Measurements from ENCODE around the gene HAND2.

The HAND2 gene

DNA sequence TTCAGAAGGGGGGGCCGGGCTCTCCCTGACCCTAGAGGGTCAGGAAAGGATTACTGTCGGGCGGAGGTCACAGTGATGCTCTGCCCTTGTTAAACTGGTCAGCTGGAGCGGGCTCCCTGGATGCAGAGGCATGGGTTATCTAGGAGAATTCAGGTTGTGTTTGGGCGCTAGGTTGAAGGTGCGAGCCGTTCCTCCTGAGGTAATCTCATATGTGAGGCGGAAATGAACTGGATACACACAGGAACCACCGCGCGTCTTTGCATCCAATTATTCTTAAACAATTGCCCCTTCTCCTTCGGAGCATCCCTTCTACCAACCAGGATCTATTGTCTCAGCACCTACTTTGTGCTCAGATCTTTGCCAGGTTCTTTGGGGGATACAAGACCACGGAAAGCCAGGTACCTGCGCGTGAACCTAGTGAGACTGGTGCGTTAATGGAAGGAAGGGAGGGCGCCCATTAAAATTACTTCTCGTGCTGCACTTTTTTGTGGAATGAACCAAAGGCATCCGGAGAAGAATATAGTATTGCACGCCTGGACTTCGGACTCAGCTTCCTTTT lies 28.4 kb downstream of the HAND2 start:
- no peak for DNase-seq

DNA sequence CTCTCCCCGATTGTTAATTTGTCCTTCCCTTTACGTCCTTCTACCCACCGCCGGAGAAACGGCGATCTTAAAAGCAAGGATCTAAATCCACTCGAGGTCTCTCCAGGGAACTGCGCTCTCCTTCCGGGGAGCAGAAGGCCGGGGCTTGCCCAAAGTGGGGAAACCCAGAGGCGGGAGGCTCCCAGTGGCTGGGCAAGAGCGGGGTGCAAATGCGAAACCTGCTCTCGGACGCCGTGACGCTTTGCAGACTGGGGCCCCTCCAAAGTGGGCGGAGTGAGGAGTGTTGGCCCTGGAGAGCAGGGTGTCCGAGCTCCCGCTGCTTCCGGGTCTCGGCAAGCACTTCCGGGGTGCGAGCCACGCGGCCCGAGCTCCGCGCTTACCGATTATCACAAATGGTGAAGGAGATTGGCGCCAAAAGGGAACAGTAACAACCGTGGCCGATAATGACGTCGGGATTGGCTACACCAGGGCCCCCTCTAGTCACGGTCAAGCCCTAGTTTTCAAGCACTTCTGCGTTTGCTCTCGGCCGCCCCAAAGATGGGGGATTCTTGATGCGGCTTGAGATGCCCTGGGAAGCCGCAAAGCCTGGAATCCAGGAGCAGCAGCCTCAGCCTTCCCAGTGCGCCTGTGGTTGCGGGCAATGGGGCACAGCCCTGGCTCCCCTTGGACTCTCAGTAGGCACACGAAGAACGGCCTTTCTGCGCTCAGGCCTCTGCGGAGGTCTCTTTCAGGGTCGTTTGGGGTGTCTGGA lies 29.0 kb downstream of the HAND2 start:
- DNase-seq: no peak

DNA sequence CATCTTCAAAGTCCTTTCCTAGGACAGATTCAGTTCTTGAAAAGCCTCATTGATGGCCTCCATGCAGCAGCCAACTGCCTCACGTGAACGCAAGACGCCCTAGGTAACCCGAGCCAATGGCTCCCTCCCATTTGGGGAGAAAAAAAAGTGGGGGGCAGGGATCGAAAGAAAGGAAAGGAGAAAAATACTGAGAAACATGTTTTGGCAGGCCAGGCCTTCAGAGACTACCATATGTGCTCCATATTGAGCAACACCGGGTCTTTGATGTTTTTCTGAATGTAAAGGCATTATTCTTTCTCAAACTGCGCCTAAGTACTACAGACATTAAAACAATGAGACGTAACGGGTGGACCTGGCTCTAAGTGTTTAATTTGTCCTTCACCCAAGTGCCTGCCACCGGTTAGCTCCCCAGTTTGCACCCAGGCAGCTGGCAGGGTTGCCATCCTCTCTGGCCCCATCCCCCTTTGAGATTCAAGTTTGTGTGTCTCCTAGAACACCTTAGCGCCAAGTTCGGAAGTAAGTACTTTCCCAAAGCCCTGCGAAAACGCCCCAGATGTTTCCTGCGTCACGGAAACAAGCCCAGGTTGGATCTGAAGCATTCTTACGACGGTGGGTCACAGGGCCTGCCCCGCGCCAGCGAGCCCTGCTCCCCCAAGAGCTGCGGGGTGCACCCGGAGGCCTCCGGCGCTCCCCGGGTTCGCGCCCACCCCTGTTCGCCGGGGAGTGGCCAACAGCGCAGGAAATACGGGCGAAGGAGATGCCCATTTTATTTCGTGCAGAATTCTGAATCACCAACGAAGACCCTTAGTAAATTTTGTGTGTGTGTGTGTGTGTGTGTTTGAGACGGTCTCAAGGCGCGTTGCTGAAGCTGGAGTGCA lies 30.1 kb downstream of the HAND2 start:
- DNase-seq: no peak

DNA sequence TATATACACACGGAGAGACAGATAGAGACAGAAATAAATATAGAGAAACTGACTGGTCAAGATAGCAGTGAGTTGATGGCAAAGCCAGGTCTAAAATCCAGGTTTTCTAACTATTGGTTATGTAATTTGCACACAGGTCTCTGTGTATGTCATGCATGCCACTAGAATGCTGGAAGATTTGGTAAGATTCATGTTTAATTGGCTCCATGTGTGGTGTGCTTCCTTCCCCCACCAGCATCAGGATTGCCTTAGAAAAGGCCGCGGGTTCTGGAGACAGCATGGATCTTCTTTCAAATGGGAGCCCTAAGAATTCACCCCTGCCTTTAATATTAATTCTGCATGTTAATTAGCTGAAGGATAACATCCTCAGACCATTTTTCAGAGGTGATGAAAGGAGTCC lies 31.3 kb downstream of the HAND2 start:
- no peak for DNase-seq

DNA sequence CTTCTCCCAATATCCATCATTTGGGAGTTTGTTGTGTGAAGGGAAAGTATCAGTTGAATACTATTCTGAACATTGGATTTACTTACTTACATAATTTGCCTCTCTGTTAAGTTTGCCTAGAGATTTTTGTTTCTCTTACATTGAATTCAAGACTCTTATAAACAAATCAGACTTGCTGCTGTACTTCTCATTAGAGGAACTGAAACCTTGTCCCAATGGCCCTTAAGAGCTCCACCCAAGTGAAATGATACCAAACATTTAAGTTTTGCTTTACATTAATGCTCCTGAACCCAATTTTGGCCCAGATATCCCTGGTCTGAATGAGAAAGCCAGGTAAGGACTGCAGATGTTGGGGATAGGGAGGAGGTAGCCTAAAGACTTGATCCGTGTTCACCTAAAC lies 32.0 kb downstream of the HAND2 start:
- no peak for DNase-seq

DNA sequence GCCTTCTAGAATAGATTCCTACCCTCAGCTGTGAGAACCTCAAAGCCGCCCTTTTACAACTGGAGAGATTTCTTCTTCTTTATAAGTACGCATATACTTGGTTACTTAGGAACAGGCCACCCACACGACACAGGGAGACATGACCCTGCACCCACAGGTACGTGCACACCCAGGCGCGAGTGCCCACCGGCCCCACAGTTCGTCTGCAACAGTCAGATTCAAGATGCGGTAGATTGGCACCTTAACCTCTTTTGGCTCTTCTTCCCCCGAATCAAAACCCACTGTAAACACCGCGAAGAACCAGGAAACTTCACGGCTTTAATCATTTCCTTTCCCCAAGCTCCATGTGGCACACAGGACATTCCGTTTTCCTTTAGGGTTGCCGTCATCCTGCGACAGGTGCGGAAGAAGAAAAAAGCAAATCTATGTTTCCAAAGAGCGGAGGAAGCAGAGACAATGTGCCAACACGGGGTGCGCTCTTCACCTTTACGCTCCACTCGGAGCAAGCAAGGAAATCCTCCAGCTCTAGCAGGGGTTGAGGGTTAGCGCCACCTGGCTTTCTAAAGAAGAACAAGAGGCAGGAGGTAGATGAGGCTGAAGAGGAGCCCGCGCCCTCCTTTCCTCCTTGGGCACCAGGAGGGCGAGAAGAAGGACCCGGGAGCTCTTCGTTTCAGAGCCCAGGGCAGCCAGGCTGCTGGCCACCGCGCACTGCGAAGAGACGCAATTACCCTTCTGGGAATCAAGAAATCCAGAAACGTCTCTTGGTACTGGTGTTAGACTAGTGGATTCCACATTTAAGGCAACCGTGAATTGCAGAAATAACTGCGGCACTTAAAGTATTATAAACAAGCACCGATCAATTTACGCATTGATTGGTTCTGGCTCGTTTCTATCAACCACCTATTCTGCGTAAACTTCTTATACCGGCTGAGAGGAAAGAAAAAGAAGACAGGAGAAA lies 35.7 kb downstream of the HAND2 start:
- peak in 8 of 14 donors; percentile 3 to 23 (median 14) for DNase-seq

DNA sequence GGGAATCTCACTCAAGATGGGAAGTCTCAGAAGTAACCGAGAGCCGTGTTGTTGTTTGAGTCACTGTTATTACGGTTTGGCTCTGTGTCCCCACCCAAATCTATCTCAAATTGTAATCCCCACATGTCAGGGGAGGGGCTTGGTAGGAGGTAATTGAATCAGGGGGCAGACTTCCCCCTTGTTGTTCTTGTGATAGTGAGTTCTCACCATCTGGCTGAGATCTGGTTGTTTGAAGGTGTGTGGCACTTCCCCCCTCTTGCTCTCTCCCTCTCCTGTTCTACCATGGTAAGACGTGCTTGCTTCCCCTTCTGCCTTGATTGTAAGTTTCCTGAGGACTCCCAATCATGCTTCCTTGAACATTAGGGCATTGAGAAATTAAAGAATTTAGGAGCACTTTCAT lies 37.0 kb downstream of the HAND2 start:
- no peak for DNase-seq

DNA sequence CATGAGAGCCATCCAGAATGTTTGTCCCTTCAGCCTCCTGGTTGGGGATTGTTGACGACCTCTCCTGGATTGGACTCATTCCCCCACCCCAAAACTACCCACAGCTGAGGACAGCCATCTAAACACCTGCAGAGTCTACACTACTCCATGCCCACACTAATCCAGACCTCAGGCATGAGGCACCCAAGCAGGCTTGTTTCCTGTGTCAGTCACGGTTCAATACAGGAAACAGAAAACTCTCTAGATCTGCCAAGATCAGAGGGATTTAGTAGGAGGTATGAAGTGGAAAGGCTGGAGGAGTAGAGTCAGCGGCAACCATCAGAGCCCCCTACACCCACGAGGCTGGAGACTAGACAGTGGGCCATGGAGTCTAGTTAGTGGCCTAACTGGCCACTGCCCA lies 37.7 kb downstream of the HAND2 start:
- DNase-seq: no peak

DNA sequence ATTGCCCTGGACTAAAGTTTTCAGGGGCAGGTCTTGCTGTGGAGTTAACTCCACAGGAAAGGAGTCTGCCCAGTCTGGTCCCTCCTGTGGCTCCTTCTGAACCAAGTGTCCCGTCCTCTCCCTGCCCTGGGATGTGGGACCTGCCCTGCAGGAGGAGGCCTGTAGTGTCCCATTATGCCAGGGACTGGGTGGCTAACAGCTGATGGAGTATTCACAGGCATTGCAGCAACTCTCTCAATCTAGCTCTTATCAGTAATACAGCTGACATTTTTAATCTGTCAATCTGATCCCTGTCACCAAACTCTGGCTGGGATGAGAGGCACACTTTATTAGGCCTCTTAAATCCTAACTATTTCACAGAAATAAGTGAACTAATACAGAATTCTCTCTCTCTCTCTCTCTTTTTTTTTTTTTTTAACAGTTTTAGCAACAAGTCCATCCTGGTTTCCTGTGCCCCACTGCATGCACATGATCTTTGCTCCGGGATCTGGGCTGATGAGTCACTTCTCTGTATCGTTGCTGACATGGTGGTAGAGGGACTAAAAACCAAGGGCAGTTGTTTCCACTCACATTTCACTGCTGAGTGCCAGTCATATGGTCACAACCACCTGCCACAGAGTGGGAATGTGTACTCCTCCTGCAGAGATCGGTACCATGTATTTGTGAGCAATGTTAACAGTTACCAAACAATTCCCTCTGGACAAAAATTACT lies 39.1 kb downstream of the HAND2 start:
- no peak for DNase-seq

DNA sequence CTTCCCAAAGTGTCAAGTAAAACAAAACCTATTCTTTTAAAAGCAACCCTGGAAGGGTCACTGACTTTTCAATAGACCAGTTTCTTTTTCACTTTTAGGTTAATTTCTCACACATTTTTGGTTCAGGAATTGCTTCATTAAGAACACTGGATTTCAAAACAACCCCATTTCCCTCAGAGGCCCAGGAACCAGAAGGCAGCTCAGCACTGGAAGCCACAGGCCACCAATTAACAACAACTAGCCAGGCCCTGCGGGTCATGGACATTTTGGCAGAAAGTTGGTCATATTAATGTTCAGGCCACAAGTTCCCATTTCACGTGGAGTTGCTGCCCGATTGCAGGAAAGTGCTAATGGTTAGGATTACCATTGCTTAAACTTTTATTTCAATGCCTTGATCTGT lies 39.8 kb downstream of the HAND2 start:
- no peak for DNase-seq

DNA sequence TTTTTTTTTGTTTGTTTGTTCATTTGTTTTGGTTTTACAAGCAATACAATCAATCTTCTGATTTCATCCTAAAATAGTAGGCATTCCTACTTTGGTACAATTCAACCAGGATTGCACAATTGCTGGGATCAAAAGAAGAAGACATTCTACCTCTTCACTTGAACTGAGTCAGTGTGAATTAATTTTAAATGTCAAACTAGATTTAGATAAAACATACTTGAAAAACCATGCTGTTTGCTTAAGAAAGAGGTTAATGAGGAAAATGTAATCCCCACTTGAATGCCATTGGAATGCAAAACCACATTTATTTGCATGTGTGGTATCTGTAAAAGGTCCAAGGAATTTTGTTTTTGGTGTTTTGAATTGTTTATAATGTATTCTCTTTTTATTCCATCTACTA lies 40.5 kb downstream of the HAND2 start:
- DNase-seq: no peak

DNA sequence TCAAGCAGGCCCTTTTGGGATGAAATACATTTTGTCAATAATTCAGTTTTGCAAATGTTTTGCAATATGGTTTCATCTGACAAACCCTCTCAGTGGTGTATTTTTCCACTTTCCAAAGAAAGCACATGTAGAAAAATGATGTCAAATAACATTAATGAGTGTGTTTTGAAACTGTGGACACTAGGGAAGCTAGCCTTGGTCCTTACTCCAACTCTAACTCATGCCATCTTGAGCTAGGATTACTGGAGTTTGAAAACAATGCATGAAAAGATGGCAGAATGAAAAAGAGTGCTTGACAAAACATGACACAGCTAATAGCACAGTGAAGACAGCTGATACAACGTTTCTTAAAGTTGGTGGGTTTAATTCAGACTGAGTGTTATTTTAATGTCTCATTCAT lies 41.4 kb downstream of the HAND2 start:
- no peak for DNase-seq

DNA sequence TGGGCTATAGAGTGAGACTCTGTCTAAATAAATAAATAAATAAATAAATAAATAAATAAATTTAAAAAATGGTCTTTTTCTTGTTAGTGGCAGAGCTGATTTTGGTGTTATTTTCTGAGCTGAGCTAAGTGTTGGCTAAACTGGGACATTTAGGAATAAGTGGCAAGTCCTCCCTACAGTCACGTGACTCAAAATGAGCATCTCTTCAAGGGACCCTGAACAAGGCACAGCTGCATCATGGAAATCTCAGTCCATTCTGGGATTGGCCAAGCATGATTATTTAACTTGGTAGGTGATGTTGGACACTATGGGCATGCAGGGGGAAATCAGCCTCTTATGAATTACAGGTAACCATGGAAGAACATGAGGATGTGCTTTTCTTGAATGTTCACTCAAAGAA lies 42.0 kb downstream of the HAND2 start:
- DNase-seq: no peak

DNA sequence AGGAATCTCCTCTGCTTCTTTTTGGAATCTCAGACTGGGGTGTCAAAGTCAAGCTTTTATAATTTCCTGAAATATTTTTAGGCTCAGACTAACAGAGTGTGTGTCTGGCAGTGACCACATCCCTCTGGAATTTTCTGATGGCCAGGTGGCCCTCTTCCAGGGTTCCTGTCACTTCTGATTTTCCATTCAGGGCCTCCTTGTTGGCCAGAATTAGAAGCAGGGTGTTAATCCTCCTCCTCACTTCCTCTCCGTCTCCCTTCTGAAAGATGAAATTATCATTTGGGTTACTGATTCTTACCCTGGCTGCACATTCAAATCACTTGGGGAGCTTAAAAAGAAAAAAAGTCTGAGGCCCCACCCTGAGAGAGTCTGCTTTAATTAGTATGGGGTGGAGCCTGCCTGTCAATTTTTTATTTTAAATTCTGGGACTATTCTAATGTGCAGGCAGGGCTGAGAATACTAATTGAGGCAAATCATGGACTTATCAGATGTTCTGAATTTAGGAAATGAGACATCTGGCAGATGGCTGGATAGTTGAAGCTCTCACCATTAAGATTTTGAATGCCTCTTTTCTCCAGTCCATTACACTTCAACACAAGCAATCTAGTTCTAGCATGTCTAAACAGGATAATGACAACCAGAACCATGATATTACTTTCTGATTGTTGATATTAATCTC lies 43.2 kb downstream of the HAND2 start:
- DNase-seq: no peak

DNA sequence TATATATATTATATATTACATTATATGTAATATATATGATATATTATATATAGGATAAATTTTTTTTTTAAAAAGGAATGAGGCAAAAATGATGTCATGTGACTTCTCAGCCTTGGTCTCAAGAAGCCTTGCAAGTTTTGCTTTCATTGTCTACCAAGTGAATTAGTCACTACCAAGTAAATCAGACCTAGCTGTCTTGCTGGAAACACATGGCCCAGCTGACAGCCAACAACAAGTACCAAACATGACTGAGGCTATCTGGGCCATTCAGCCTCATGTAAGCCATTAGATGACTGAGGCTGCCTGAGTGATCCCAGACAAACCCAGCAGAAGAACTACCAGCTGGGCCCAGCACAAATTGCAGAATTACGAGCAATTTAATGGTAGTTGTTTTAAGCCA lies 44.9 kb downstream of the HAND2 start:
- DNase-seq: no peak

DNA sequence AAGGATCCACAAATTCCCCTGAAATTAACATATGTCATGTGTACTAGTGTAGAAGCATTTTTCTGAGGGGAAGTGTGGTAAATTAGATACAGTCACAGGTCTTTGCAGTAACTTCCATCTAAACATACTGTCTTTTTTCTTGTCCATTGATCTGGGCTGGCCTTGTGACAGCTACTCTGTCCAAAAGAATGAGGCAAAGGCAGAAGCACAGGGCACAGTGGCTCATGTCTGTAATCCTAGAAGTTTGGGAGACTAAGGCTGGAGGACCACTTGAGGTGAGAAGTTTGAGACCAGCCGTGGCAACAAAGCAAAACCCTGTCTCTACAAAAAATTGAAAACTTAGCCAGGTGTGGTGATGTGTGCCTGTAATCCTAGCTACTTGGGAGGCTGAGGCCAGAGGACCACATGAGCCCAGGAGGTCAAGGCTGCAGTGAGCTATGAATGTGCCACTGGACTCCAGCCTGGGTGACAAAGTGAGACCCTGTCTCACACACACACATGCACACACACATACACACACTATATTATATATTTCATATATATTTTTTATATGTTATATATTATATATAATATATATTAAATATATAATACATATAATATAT lies 47.6 kb downstream of the HAND2 start:
- DNase-seq: no peak

DNA sequence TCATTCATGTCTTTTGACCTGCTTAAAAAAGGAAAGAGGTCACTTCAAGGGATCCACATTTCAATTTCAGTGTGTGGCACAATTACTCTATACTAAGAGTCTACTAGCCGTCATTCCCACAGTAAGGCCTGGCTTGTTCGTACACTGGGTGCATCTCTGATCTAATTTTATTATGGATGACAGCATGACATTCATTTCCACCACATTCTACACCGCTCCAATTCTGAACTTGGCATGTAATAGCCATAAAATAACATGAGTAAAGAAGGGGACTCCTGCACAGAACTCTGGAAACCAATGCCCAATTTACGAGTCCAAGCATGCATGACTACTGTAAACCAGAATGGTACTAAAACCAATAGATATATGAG lies 51.1 kb downstream of the HAND2 start:
- DNase-seq: no peak

DNA sequence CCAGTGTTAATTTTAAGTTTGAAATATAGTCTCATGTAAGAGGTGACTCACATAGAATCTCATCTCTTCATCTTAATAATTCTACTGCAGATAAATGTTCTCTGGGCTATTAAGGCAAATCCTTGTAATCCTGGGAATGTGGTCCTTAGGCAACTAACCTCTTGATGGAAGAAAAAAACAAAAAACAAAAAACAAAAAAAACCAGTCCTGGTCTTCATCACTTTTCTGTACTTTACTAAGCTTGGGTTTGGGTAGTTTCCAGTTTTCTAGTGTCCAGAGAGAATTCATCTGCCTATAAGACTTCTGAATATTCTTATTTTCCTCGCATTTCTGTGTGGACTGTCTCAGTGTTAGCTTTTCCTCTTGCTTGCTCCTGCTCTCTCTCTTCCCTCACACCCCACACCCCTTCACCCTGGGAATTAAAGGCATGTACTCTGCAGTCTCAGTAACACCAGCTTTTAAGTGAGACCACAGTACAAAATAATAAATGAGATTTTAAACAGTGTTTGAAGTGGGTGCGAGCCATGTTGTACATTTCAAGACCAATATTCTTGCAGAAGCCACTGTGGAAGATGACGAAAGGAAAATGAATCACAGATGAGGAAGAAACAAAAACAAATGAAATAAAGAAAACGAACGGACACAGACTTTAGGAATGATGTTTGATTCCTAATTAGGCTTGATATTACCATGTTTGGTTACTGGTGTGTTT lies 51.7 kb downstream of the HAND2 start:
- no peak for DNase-seq

DNA sequence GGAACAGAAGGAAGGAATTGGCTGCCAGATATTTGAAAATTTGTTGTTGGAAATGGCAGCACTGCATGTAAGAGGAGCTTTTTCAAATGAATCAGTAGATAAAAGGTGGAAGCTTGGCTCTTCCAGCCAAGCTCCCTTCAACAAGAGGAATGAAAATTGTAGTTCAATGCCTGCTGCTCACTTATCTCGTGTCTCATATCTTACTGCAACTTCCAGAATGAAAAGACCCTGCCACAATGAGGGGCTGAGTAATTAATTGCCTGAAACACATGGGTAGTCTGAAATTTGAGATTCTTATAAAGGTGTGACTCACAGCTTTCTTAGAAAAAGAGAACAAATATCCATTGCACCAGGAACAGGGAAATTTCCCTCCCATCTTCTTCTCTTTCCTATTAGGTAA lies 53.0 kb downstream of the HAND2 start:
- no peak for DNase-seq

Measured in C1 segment of cervical spinal cord (tissue), 14 donors.